ENCODE measurements around the gene CORO7.

CORO7 gene

DNA sequence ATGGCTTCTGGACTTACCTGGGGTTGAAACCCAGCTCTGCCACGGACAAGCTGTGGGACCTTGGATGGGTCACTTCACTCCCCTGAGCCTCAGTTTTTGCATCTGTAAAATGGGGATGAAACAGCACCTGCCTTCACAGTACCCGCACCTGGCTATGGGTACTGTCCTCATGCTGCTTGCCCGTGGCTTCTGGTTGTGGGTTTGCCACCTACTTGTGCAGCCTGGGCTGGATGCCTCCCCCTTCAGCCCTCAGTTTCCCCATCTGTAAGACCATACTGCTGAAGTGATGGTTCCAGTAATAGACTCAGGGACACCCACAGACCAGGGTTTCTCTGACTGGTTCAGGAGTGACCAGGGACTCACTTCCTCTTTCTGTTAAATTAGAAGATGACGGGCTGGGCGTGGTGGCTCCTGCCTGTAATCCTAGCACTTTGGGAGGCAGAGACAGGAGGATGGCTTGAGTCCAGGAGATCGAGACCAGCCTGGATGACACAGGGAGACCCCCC lies 91.1 kb downstream of the CORO7 start:
- no peak for DNase-seq (ENCODE audit: low read depth)
- TF ChIP-seq, protein P1, sequence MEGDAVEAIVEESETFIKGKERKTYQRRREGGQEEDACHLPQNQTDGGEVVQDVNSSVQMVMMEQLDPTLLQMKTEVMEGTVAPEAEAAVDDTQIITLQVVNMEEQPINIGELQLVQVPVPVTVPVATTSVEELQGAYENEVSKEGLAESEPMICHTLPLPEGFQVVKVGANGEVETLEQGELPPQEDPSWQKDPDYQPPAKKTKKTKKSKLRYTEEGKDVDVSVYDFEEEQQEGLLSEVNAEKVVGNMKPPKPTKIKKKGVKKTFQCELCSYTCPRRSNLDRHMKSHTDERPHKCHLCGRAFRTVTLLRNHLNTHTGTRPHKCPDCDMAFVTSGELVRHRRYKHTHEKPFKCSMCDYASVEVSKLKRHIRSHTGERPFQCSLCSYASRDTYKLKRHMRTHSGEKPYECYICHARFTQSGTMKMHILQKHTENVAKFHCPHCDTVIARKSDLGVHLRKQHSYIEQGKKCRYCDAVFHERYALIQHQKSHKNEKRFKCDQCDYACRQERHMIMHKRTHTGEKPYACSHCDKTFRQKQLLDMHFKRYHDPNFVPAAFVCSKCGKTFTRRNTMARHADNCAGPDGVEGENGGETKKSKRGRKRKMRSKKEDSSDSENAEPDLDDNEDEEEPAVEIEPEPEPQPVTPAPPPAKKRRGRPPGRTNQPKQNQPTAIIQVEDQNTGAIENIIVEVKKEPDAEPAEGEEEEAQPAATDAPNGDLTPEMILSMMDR (IDR thresholded peaks at IDR 0.05; ENCODE audit: control insufficient read depth, extremely low read depth, insufficient read depth) = no peak
- no peak overlapping the region for H3K4me3 ChIP-seq (ENCODE audit: low read depth, low read length)

DNA sequence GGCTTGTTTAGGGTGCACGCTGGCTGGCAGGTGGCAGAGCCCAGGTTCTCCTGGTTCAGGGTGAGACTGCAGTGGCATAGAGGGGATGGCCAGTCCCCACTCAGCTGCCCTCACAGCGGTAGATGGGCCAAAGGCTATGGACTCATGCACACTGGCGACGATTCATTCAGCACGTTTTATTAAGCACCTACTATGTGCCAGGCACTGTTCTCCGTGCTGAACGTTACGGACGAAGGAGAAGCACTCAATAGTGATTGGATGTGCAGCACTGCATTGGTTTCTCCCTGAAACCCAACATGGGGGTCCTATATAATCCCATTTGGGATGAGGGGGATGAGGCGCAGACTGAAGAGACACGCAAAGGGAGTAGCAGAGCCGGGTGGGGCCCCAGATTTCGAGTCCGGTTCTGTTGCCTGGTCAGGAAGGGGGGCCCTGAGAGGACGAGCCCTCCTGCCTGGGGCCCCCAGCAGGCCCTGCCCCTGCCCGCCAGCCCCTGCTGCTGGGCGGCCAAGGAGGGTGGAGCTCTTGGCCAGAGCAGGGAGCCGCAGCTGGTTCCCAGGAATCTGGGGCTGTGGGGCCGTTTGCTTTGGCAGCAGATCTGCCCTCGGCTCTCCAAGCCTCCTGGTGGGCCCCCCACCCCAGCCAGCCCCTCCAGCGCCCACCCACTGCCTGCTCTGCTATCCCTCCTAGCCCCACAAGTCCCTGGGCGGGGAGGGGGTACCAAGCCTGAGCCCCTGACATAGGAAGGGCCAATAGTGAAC lies 91.7 kb downstream of the CORO7 start:
- DNase-seq (ENCODE audit: low read depth) = no peak
- TF ChIP-seq, protein P1 (IDR thresholded peaks at IDR 0.05; ENCODE audit: control insufficient read depth, extremely low read depth, insufficient read depth) = no peak
- no peak overlapping the region for H3K4me3 ChIP-seq (ENCODE audit: low read depth, low read length)

DNA sequence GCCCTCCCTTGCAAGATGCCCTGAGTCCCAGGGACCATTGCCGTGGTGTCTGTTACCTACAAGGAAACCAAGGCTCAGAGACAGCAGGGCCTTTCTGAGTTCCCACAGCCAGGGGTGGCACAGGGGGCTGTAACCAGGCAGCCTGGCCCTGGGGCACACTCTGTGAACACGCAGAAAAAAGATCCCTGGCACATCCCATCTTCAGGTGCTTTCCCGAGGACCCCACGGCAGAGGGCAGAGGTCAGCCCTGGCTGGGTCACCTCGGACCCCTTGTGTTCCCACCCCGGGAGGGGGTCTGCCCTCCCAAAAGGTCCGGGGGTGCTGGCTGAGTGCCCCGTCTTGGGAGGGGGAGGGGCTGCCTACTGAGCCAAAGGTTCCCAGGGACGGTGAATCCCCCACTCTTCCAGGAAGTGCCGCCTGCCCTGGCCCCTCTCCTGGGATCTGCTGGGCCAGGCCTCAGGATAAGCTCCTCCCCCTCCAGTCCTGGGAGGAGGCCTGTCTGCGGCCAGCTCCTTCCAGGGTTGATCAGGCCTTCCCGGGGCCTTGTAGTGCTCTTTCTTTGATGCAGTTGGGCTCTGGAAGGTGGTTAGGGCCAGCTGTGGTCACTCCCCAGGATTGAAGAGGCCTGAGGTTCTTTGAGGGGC lies 92.4 kb downstream of the CORO7 start:
- H3K4me3 ChIP-seq (ENCODE audit: low read depth, low read length) = no peak overlapping the region
- TF ChIP-seq, protein P1 (IDR thresholded peaks at IDR 0.05; ENCODE audit: control insufficient read depth, extremely low read depth, insufficient read depth) = no peak
- DNase-seq (ENCODE audit: low read depth) = no peak

DNA sequence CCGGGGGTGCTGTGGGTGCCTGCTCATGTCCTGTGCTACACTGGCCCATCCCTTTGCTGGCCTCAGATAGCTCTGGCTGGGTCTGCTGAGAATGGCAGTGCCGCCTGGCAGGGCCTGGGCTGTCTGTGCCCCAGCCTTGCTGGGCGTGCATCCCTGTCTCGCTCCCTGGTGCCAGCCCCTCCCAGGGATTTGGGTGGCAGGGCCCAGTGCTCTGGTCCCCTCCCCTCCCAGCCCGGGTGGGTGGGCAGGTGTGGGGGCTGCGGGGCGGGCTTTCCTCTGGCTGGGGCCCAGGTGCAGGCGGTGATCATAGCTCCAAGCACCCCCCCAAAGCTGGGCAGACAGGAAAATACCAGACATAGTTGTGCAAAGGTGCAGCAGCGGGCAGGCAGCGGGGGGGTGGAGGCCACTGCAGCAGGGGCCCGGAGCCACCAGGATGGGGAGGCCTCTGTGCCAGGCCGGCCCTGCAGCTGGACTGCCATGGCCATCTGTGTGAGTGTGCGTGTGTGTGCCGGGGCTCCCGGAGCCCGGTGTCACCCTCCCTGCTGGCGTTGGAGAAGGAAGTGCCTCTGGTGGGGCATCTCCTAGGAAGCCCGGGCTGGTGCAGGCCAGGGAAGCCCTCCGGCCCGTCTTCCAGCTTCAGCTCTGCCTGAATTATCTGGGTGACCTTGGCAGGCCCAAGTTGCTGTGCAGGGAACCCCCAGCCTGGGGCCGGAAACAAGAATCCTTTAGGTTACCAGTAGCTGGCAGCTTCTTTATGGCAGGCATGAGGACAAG lies 93.1 kb downstream of the CORO7 start:
- no peak overlapping the region for H3K4me3 ChIP-seq (ENCODE audit: low read depth, low read length)
- no peak for DNase-seq (ENCODE audit: low read depth)
- TF ChIP-seq, protein P1 (IDR thresholded peaks at IDR 0.05; ENCODE audit: control insufficient read depth, extremely low read depth, insufficient read depth) = no peak

DNA sequence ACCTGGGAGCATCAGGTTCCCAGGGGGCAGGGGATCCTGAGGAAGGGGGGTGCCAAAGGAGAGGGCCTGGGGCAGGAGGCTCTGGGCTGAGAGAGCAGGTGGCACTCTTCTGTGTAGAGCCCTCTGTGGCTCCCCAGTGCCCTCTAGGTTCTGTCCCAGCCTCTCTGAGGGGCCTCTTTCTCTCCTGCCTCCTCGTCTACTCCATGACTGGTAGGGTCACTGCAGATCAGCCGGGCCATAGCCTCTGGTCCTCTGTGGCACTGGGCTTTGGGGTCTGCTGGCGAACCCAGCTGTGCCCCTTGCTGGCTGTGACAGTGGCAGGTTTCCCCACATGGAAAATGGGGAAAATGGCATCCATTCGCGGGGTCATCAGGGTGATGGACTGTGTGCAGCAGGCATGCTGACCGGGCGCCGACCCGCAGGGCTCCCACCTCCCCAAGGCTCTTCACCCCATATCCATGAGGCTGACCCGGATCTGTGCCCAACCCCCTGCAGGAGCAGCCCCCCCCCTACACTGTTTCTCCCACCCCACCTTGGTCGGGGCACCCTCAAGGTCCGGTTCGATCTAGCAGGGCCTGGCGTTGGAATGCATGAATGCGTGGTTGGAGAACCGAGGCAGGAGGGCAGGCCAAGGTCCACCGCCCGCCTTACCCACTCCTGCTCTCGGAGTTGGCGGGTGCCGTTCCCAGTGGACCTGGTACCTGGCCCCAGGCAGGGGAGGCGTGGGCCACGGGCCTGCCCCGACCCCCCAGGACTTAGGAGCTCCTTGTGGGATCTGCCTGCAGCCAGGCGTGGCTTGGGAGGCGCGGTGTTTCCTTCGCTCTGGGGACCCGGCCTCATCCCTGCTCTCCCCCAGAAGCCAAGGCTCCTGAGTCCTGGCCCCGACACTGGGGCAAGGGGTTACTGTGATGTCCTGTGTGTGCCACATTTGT lies 94.0 kb downstream of the CORO7 start:
- H3K4me3 ChIP-seq (ENCODE audit: low read depth, low read length) = no peak overlapping the region

More for the DNA sequence above, 94.0 kb downstream of the CORO7 start:
- TF ChIP-seq, protein P1 (IDR thresholded peaks at IDR 0.05; ENCODE audit: control insufficient read depth, extremely low read depth, insufficient read depth) = no peak
- DNase-seq (ENCODE audit: low read depth) = no peak

Measured in LNCaP clone FGC (cell line).